ENCODE results near the gene GOLGA6L25.
"Not testable (repeated sequence)": the region's sequence is repeated elsewhere in the genome, so short reads cannot be mapped to it uniquely, and the experiment has no call there.

GOLGA6L25 gene

DNA sequence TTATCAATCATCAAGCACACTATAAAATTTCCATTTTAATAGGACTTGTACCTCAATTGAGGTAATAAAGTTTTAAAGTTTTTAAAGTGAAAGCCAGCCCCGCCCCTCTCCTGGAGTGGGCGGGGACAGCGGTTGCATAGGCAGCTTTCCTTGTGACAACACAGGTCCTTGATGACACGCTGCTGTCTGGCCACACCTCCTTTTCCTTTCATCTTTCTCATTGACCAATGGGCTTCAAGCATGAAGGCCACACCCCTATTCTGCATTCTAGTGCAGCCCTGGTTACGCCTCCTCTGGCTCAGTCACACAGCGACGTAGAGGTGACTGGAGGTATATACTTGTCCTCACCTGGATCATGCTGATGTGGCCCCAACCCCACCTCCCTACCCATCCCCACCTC, at the start of gene GOLGA6L25:
Gene GOLGA6L25 (plus strand): TSS at position 301 of the 400 bp plus-strand sequence. CDS start 61 bp downstream, at position 362.
- DNase-seq: not testable (repeated sequence)

DNA sequence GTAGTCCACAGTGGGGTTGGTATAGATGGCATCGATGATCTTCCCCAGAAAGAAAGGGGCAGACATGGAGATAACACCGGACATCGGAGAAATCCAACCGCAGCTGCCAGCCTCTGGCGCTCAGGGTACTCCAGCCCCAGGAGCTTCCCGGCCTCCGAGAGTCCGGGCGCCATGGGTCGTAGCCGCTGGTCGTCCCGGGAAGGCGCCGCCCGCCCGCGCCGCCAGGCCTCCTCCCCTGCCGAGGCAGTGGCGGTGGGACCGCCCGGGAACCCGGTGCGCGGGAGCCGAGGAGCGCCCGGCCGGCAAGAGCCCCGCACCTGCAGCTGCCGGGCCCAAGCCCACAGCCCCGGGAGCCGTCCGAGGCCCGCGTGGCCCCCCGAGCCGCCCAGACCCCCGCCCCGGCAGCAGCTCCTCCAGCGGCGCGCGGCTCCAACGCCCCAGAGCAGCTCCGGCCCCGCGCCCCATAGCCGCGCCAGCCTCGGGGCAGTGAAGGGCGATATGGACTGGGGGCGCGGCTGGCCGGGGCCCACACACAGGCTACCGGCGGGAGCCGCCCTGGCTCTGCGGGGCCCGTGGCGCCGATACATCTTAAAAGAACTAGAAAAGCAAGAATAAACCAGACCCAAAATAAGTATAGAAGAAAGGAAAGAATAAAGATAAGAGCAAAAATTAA, 45.0 kb upstream of the GOLGA6L25 start:
- DNase-seq: not testable (repeated sequence)

DNA sequence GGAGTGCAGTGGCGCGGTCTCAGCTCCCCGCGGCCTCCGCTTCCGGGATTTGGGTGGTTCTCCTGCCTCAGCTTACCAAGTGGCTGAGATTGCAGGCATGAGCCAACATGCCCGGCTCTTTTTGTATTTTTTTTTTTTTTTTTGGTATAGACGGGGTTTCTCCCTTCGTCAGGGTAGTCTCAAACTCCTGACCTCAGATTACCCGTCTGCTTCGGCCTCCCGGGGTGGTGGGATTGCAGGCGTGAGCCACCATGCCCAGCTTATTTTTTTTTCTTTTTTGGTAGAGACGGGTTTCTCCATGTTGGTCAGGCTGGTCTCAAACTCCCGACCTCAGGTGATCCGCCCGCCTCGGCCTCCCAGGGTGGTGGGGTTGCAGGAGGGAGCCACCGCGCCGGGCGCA, 39.2 kb upstream of the GOLGA6L25 start:
- DNase-seq: not testable (repeated sequence)

- DNase-seq: not testable (repeated sequence)
Observed at GRCh38 chr15:28515208-28515607, 38.2 kb upstream of the GOLGA6L25 start.

GRCh38 chr15:28532954-28533353, 20.4 kb upstream of the GOLGA6L25 start, which contains the start of gene GOLGA8G:
Gene GOLGA8G (minus strand): TSS chr15:28532971. CDS start chr15:28532909, 62 bp downstream.
- not testable (repeated sequence) for DNase-seq

GRCh38 chr15:28573351-28573750, 20.0 kb downstream of the GOLGA6L25 start:
- DNase-seq: not testable (repeated sequence)

- not testable (repeated sequence) for DNase-seq
Observed at GRCh38 chr15:28588977-28589606, 35.7 kb downstream of the GOLGA6L25 start.

- DNase-seq: not testable (repeated sequence)
Observed at GRCh38 chr15:28589769-28590168, 36.4 kb downstream of the GOLGA6L25 start.

DNA sequence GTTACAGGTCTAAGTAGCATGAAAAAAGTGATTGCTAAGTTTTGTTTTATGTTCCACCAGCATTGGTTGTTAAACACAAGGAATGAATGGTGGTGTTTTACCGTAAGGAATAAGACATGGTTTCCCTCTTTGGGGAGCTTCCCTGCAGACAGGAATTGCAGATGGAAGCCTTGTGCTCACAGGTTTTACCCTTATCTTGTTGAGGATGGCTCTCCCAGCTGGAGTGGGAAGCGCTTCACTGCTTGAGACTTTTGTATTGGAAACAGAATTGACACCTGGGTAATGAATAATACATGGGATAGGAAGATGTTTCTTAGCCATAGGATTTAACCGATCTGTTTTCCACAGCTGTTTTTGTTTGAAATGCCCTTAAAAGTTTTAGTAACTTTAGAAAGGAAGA, 39.0 kb downstream of the GOLGA6L25 start:
- DNase-seq: not testable (repeated sequence)

DNA sequence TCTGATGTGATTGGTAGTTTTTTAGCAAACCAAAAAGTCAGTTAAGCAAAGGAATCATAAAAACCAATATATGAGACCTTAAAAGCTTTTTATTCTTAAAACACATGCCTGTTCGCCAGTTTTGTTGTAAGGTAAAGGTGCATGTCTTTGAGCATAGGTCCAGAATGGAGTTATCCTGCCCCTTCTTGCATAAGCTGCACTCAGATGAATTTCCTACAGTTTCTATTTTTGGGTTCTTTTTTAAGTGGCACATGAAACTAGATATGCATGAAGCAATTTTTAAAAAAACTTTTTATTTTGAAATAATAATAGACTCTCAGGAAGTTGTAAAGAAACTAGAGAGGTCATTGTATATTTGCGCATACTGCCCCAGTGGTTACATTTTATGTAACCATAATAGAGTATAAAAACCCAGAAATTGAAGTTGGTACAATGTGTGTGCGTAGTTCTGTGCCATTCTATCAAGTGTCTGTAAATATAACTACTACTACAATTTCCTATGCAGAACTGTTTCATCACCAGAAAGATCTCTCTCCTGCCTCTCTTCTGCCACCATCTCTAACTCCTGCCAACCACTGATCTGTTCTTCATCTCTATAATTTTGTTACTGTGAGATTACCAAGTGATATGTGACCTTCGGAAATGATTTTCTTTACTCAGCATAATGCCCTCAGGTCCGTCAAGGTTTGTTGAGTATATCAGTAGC, 40.2 kb downstream of the GOLGA6L25 start:
- not testable (repeated sequence) for DNase-seq

GRCh38 chr15:28597471-28597870, 44.1 kb downstream of the GOLGA6L25 start:
- DNase-seq: not testable (repeated sequence)

GRCh38 chr15:28598209-28598608, 44.8 kb downstream of the GOLGA6L25 start:
- DNase-seq: not testable (repeated sequence)

DNA sequence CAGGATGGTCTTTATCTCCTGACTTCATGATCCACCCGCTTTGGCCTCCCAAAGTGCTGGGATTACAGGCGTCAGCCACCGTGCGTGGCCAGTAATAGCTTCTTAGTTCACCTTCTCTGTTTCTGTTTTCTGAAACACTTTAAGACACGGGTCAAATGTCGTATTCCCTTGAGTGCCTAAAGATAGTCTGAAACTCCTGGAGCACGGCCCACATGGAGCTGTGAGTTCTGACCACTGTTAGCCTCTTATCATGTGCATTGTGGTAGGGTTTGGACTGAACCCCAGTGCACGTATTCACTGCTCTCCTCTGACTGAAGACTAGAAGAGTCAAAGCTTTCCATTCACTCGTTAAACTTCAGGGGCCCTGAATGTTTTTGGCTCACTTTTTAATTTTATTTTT, 48.8 kb downstream of the GOLGA6L25 start:
- DNase-seq: not testable (repeated sequence)

All from inflammatory macrophage treated with lipopolysaccharide for 1 hour (primary cell).